Upper lobe of left lung (tissue), 6 donors: ENCODE measurements around the gene ADAM12. TPM values are rescaled to one million over a fixed set of nuclear protein-coding genes. Genes with fewer than 3 reads are reported as not detected.

ENCODE experiments used
- ATAC-seq, 2 donors: fragments of 200-7000 bp; cut with Tn5 transposase; one replicate each; pipeline ENCODE4 v1.9.1; 2022; ENCODE audit warnings: mild to moderate bottlenecking in 2 of 2, moderate library complexity in 2 of 2; ENCODE audit not compliant: low FRiP score in 2 of 2
- DNase-seq, 2 donors: peaks; one replicate each; pipeline ENCODE4 v3.0.0-alpha.2; 2019 to 2020
- H3K27ac ChIP-seq, 4 donors: fragments of 200-600 bp; sonication (generic); one replicate each; pipeline ENCODE4 v1.5.1; 2016 to 2019
- H3K27me3 ChIP-seq, 4 donors: fragments of 200-600 bp; sonication (generic); one replicate each; pipeline ENCODE4 v1.5.1; 2017 to 2019
- H3K36me3 ChIP-seq, 4 donors: fragments of 200-600 bp; sonication (generic); one replicate each; pipeline ENCODE4 v1.5.1; 2016 to 2019
- H3K4me1 ChIP-seq, 4 donors: fragments of 200-600 bp; sonication (generic); one replicate each; pipeline ENCODE4 v1.5.1; 2018 to 2019
- H3K4me3 ChIP-seq, 4 donors: fragments of 200-600 bp; sonication (generic); one replicate each; pipeline ENCODE4 v1.5.1; 2017 to 2019; ENCODE audit warnings: mild to moderate bottlenecking in 2 of 4, moderate library complexity in 1 of 4
- H3K9me3 ChIP-seq, 4 donors: fragments of 200-600 bp; sonication (generic); one replicate each; pipeline ENCODE4 v1.5.1; 2018 to 2019
- CTCF ChIP-seq, 6 experiments: fragments of 450-650 bp in 4 of 6; fragments of 200-600 bp in 2 of 6; sonication (generic) in 2 of 6; IDR thresholded peaks; one replicate each; pipeline ENCODE4 v1.5.1; 2016 to 2019; ENCODE audit warnings: antibody characterized with exemption in 6 of 6
- EP300 ChIP-seq, 4 donors: sonication (generic); formaldehyde crosslinking; IDR thresholded peaks; one replicate each; pipeline ENCODE4 v1.5.1; 2017; ENCODE audit warnings: antibody characterized with exemption in 4 of 4, control low read depth in 2 of 4
- POLR2A ChIP-seq, 4 donors: fragments of 450-650 bp; IDR thresholded peaks; one replicate each; pipeline ENCODE4 v1.5.1; 2016 to 2017; ENCODE audit warnings: antibody characterized with exemption in 4 of 4, mild to moderate bottlenecking in 2 of 4
- POLR2AphosphoS5 ChIP-seq, 2 donors: sonication (generic); formaldehyde crosslinking; IDR thresholded peaks; one replicate each; pipeline ENCODE4 v1.5.1; 2017; ENCODE audit warnings: antibody characterized with exemption in 2 of 2
- WGBS, 2 donors: methylation state at CpG; one replicate each; pipeline ENCODE4 v1.1.5; 2017 to 2018; 5-methylcytosine and 5-hydroxymethylcytosine counted together
- total RNA-seq, 6 donors: library from RNA; depleted of rRNA in 4 of 6; stranded (reverse); fragments of >200 nt in 4 of 6; gene quantifications; one replicate each; pipeline versions ENCODE4 v1.1.0 to v1.2.1, GENCODE V29; 2016 to 2021
- donor health status: DM: no; HTN: no; CAD: no; lungs with moderate emphysema.
- donor health status: DM: no; HTN: yes; CAD: no; lungs with severe emphysema.

ADAM12 gene
- total RNA-seq, 6 donors from 2014 or later, result 0.44 to 3.7 (median 0.82) TPM

- no peak for DNase-seq
- Histone ChIP-seq H3K4me1 (no peaks in the 10 kb centered on the region), H3K27me3 (no peaks in the 10 kb centered on the region), H3K36me3 (no peaks in the 10 kb centered on the region), H3K27ac (no peak overlapping the region), H3K9me3 (peaks cover 0 to 25% (median 7%) of the 10 kb centered on the region in 4 donors), H3K4me3 (no peak overlapping the region)
- TF ChIP-seq POLR2A (IDR thresholded peaks at IDR 0.05) (no peak), POLR2AphosphoS5 (IDR thresholded peaks at IDR 0.05) (no peak), EP300 (IDR thresholded peaks at IDR 0.05) (no peak), CTCF (IDR thresholded peaks at IDR 0.05) (no peak)
- ATAC-seq, result no peak
- 81 to 87% methylated on average over 3 of the region's 3 CpGs for WGBS, 2 donors
Observed at GRCh38 chr10:126029999-126030398, 358.3 kb downstream of the ADAM12 start.

DNA sequence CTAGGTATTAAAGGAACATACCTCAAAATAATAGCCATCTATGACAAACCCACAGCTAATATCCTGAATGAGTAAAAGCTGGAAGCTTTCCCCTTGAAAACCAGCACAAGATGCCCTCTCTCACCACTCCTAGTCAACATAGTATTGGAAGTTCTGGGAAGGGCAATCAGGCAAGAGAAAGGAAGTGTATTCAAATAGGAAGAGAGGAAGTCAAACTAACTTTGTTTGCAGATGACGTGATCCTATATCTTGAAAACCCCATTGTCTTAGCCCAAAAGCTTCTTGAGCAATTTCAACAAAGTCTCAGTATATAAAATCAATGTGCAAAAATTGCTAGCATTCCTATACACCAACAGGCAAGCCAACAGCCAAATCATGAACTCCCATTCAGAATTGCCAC is 360.6 kb downstream of the ADAM12 start:
- no peak overlapping the region for H3K27ac ChIP-seq
- no peak overlapping the region for H3K4me3 ChIP-seq
- H3K27me3 ChIP-seq, result no peaks in the 10 kb centered on the region
- H3K9me3 ChIP-seq, result peaks cover 0 to 13% (median 4%) of the 10 kb centered on the region in 4 donors
- H3K36me3 ChIP-seq, result no peaks in the 10 kb centered on the region
- 24 to 68% methylated on average over 1 of the region's 1 CpG for WGBS, 2 donors
- DNase-seq (no peak), ATAC-seq (no peak)
- TF ChIP-seq POLR2A (IDR thresholded peaks at IDR 0.05), result no peak
- TF ChIP-seq POLR2AphosphoS5 (IDR thresholded peaks at IDR 0.05), result no peak
- no peaks in the 10 kb centered on the region for H3K4me1 ChIP-seq

DNA sequence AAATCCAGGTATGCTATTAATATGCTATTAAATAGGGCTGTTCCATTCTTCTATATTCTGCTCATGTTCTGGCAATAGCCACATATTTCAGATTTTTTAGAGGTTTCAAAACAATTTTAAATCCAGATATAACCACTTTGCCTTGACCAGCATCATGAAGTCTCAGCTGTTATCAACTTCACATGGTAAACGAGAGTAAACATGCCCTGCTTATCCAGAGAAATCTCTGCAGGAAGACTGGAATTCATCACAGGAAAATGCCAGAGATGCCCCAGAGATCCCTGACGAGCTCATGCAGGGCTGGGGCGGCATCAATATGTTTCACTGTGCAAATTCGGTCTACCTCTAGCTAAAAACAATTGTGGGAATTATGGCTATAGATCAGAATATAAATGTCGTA is 365.4 kb downstream of the ADAM12 start:
- Histone ChIP-seq H3K36me3 (no peaks in the 10 kb centered on the region), H3K4me3 (no peak overlapping the region), H3K27ac (no peak overlapping the region), H3K4me1 (no peaks in the 10 kb centered on the region), H3K27me3 (no peaks in the 10 kb centered on the region), H3K9me3 (peaks cover 0 to under 1% (median 0%) of the 10 kb centered on the region in 4 donors)
- WGBS, 2 donors, result 81 to 85% methylated on average over 5 of the region's 5 CpGs
- TF ChIP-seq EP300 (IDR thresholded peaks at IDR 0.05) (no peak), POLR2A (IDR thresholded peaks at IDR 0.05) (no peak), POLR2AphosphoS5 (IDR thresholded peaks at IDR 0.05) (no peak), CTCF (IDR thresholded peaks at IDR 0.05) (no peak)
- ATAC-seq, result no peak
- DNase-seq, result no peak

DNA sequence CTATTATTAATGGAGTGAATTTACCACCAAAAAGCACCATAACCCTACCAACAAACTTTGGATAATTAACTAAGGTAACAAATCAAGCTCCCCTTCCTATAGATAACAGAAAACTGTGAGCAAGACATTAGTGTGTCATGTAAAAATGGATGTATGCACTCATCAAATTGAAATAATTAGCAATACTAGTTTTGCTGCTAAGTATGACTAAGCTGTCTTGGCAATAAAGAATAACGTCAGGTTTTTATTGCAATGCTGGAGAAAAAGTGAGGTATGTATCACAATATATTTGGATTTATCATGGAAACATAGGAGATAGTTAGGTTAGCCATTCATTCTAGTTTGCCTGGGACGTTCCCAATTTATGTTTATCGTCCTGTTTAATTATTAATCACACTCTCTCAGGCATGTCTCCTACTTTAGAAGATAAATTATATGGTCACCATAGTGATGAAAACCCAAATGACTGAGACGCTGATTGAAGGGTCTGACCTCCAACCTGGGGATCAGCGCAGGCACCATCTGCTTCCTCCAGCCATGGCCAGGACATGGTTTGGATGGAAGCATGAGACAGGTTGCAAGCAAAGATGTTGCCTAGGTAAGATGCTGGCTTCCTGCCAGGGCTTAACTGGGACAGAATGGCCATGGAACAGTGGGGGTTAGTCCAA is 366.3 kb downstream of the ADAM12 start:
- WGBS, 2 donors, result 81% methylated on average over 5 of the region's 5 CpGs

DNA sequence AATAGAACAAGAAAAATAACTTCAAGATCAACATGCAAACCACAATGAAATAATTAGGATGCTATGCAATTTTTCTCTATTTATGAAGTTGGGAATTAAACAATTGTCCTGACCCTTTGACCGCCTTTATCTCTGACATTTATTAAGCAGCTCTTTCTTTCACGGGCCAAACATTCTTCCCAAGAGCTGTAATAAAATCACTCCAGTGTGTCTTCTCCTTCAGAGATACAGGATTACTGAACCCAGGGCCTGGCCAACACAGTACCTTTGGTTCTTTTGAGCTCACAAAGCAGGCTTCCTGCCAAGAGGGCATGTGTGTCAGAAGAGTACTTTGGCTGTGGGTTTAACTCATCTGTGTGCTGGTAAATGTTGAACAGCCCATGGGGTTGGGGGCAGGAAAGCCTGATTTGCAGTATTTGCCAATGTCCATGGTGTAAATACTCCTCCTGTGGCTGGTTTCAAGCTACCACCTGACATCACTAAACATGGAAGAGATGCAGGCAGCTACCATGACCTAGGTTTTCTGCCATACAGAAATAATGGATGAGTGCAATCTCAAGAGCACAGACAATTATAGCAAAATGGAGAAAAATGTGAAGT is 370.2 kb downstream of the ADAM12 start:
- no peaks in the 10 kb centered on the region for H3K4me1 ChIP-seq
- TF ChIP-seq EP300 (IDR thresholded peaks at IDR 0.05) (no peak), CTCF (IDR thresholded peaks at IDR 0.05) (no peak), POLR2AphosphoS5 (IDR thresholded peaks at IDR 0.05) (no peak), POLR2A (IDR thresholded peaks at IDR 0.05) (no peak)
- no peak for DNase-seq
- H3K4me3 ChIP-seq, result no peak overlapping the region
- no peaks in the 10 kb centered on the region for H3K36me3 ChIP-seq
- H3K9me3 ChIP-seq, result no peaks in the 10 kb centered on the region
- no peaks in the 10 kb centered on the region for H3K27me3 ChIP-seq
- no peak for ATAC-seq
- WGBS, 2 donors, result 78 to 82% methylated on average over 2 of the region's 2 CpGs
- H3K27ac ChIP-seq, result no peak overlapping the region

More for the DNA sequence above, 366.3 kb downstream of the ADAM12 start:
- Histone ChIP-seq H3K4me3 (no peak overlapping the region), H3K4me1 (no peaks in the 10 kb centered on the region), H3K9me3 (no peaks in the 10 kb centered on the region), H3K36me3 (no peaks in the 10 kb centered on the region), H3K27ac (no peak overlapping the region), H3K27me3 (no peaks in the 10 kb centered on the region)
- DNase-seq, result no peak
- TF ChIP-seq POLR2AphosphoS5 (IDR thresholded peaks at IDR 0.05), result no peak
- TF ChIP-seq EP300 (IDR thresholded peaks at IDR 0.05), result no peak
- TF ChIP-seq CTCF (IDR thresholded peaks at IDR 0.05), result no peak
- no peak for TF ChIP-seq POLR2A (IDR thresholded peaks at IDR 0.05)
- no peak for ATAC-seq
